Measurements from ENCODE around the gene CNIH3.

- TF ChIP-seq CTCF (conservative IDR thresholded peaks at IDR 0.05 in 1 of 2, IDR thresholded peaks at IDR 0.05 in 1 of 2; ENCODE audit: low read depth in 1 of 2, low read length in 2 of 2) (no peak), EZH2 (IDR thresholded peaks at IDR 0.05; ENCODE audit: low read length, missing control alignments) (no peak)
Measured at GRCh38 chr1:224640587-224640986, 24.5 kb downstream of the CNIH3 start.

Measured in fibroblast of lung (primary cell).